Kidney epithelial cell (primary cell): Measurements from ENCODE around the gene ORMDL2. TPM values are rescaled to one million over a fixed set of nuclear protein-coding genes. Genes with fewer than 3 reads are reported as not detected.

Experiments used
- DNase-seq: peaks from one replicate; pipeline ENCODE4 v3.0.0-alpha.2; 2010; ENCODE audit warnings: low read depth
- H3K27me3 ChIP-seq: 2 replicates; pipeline ENCODE4 v1.6.0; 2011; ENCODE audit warnings: low read length; ENCODE audit not compliant: control insufficient read depth, insufficient read depth
- H3K36me3 ChIP-seq: 2 replicates; pipeline ENCODE4 v1.5.1; 2011; ENCODE audit warnings: low read length; ENCODE audit not compliant: control insufficient read depth, insufficient read depth
- H3K4me3 ChIP-seq: 2 replicates; pipeline ENCODE4 v1.5.1; 2011; ENCODE audit warnings: low read depth, mild to moderate bottlenecking, control low read depth, low read length
- CTCF ChIP-seq: IDR thresholded peaks from 2 replicates; pipeline ENCODE4 v1.5.1; 2011; ENCODE audit warnings: mild to moderate bottlenecking, moderate library complexity, low read length, control low read depth, inconsistent platforms; ENCODE audit not compliant: insufficient read depth, poor library complexity, severe bottlenecking
- total RNA-seq: library from RNA; depleted of rRNA; stranded (reverse); fragments of >200 nt; gene quantifications from 2 replicates; pipeline ENCODE4 v1.2.3, GENCODE V29; 2015

ORMDL2 gene
- total RNA-seq, 1 donor from 2014 or later: 37.0 TPM

DNA sequence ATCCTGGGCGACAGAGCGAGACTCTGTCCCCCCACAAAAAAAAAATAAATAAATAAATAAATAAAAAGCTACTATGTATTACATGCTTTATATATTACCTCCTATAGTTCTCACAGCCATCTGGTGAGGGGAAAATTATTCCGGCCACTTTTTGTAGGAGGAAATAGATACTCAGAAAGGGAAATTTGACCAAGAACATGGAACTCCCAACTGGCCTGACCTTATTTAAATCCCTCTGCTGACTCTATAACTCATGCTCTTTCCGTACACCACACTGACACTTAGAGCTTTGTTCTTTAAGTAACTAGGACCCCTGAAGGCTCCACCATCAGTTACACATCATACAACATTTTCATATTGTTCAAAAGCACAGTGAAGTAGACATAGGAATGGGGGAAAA, 27.1 kb downstream of the ORMDL2 start:
- Histone ChIP-seq H3K4me3 (no peak overlapping the region), H3K27me3 (no peaks in the 10 kb centered on the region), H3K36me3 (no peaks in the 10 kb centered on the region)
- TF ChIP-seq CTCF: no peak
- no peak for DNase-seq

DNA sequence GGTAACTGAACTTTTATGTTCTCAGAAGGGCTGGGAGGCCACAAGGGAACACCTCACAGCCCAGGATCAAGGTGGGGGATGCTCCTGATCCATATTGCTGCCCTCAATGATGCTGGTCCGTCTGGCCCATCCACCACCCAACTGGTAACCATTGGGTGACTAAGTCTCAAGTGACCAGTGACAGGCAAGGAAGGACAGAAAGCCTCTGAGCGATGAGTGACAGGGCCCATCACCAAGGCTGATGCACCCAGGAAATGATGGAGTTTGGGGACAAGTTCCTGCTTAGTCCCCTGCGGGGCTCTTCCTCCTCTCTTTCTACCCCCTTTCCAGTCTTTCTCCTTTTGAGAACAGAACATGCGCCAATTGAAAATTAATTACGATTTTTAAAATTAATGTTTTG, 27.5 kb downstream of the ORMDL2 start:
- DNase-seq: no peak
- Histone ChIP-seq H3K27me3 (no peaks in the 10 kb centered on the region), H3K36me3 (no peaks in the 10 kb centered on the region), H3K4me3 (no peak overlapping the region)
- no peak for TF ChIP-seq CTCF

DNA sequence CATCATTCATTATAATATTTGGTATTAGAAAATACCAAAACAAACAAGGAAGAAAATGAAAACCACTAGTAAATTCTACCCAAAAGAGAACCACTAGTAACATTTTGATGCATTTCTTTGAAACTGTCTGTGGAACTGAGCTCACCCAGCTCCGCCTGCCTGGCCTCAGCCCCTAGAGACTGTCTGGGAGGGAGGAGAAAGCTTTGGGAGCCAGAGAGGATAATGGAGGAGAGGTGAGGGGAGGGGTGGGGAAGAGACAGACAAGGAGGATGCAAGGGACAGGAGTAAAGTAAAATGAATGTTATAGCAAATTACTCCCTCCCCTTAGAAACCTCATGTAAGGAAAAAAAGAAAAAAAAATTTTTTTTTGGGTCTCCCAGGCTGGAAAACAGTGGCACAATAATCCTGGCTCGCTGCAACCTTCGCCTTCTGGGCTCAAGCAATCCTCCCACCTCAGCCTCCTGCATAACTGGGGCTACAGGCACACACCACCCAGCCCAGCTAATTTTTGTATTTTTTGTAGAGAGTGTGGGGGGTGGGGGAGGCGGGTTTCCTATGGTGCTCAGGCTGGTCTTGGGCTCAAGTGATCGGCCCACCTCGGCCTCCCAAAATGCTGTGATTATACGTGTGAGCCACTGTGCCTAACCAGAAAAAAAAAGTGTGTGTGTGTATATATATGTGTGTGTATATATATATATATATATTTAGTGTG, 28.1 kb downstream of the ORMDL2 start:
- DNase-seq: no peak
- no peak for TF ChIP-seq CTCF
- Histone ChIP-seq H3K27me3 (no peaks in the 10 kb centered on the region), H3K4me3 (no peak overlapping the region), H3K36me3 (no peaks in the 10 kb centered on the region)

DNA sequence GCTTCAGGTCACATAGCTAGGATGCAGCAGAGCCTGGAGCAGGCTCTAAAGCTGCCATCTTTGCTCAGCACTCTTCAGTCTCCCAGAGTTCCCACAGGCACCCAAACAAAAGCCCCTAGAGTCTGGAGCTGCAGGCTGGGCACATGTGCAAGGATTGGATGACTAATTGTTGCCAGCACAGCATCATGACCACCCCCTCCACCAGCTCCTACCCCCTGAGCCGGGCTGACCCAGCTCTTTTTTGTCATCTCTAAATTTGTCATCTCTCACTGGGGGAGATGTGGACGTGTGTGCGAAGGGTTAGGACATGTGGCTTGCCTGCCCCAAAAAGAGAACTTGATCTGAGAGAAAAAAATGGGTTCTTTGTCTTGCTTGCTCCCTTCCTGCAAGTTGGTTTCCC, 29.2 kb downstream of the ORMDL2 start:
- no peak for TF ChIP-seq CTCF
- H3K4me3 ChIP-seq: no peak overlapping the region
- no peaks in the 10 kb centered on the region for H3K36me3 ChIP-seq
- no peaks in the 10 kb centered on the region for H3K27me3 ChIP-seq
- DNase-seq: no peak

DNA sequence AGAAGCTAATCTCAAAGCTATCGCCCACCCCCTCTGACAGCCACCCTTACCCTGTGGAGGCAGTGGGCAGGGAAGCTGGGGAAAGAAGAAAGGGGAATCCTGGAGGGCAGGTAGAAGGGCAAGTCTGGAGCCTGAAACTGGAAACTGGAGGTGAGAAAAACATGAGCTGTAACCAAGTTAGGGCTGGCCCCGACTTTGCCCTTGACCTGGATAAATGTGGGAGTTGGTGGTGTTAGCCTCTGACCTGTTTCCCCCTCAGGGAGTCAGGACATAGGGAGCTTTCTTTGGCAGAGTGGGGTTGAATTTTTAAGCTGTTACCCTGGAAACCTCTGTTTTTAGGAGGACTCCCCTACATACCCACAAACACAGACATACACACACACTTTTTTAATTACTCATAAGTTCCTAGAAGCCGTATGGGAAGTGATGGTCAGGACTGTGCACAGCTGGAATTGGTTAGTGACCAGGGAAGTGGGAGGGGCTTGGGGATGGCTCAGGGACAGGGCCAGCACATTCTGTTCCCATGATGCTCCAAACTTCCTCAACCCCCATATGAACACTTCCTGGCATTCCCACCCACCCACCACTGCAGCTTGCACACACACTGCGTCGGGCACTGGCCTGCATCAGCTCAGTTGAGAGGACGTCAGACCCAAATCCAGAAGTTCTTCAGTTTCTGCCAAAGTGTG, 29.9 kb downstream of the ORMDL2 start:
- H3K4me3 ChIP-seq: no peak overlapping the region
- DNase-seq: peak; percentile 78

More for the DNA sequence above, 29.9 kb downstream of the ORMDL2 start:
- no peaks in the 10 kb centered on the region for H3K36me3 ChIP-seq
- no peaks in the 10 kb centered on the region for H3K27me3 ChIP-seq
- TF ChIP-seq CTCF: no peak
